Iris pigment epithelial cell (primary cell): ENCODE data around the gene IQSEC3.

Source experiments
- DNase-seq: peaks from one replicate; pipeline ENCODE4 v3.0.0-alpha.2; 2011; ENCODE audit warnings: low read depth

IQSEC3 gene

DNA sequence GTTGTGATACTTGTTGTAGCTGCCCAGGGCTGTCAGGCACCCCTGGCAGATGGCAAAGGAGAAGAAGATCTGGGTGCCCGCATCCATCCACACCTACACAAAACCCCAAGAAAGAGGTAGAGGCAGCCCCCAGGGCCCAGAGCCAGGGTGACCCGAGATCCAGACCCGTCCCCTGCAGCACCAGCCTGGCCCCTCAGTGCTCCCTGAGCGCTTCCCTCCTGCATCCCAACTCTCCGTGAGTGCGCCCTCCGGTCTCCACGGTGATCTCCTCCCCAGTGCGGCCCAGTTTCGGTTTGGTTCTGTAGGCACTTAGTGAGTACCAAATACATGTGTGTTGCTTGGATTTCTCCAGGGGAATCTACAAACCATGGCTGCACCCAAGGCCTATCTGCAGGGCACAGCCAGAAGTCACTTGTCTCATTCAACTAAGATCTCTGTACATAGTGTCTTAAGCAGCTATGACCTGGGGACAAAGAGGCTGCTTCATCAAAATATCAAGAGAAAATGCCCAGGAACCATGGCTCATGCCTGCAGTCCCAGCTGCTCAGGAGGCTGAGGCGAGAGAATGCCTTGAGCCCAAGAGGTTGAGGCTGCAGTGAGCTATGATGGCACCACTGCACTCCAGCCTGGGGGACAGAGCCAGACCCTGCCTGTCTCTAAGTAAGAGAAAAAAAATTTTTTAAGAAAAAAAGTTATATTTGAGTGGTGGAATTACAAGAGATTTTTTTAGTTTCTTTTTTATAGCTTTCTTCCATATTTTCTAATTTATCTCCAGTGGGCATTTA, 131.5 kb downstream of the IQSEC3 start:
- DNase-seq: no peak

- DNase-seq: no peak
Measured at GRCh38 chr12:198705-199104, 132.1 kb downstream of the IQSEC3 start.

DNA sequence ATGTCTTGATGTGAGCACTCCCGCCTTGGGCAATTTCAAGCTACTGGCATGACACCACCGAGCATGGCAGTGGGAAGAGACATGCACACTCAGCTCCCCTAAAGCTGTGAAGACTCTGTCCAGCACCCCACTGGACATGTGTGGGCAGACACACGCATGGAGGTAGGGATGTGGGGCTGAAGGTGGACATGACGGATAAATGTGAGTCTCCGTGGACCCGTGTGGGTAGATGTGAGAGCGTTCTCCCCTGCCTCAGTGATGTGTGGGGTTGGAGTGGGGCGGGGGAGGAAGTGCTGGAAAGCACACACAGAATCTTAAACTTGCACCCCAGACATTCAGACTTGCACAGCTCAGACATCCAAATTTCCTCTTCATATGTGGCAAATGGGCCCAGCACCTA, 134.8 kb downstream of the IQSEC3 start:
- no peak for DNase-seq

- DNase-seq: no peak
Measured at GRCh38 chr12:202081-202731, 135.6 kb downstream of the IQSEC3 start.

GRCh38 chr12:203074-203461, 136.5 kb downstream of the IQSEC3 start:
- DNase-seq: no peak

GRCh38 chr12:203462-204260, 137.1 kb downstream of the IQSEC3 start:
- DNase-seq: no peak

GRCh38 chr12:204261-204678, 137.7 kb downstream of the IQSEC3 start:
- DNase-seq: no peak

GRCh38 chr12:205026-205425, 138.5 kb downstream of the IQSEC3 start:
- no peak for DNase-seq

- no peak for DNase-seq
Measured at GRCh38 chr12:206746-207440, 140.3 kb downstream of the IQSEC3 start.

DNA sequence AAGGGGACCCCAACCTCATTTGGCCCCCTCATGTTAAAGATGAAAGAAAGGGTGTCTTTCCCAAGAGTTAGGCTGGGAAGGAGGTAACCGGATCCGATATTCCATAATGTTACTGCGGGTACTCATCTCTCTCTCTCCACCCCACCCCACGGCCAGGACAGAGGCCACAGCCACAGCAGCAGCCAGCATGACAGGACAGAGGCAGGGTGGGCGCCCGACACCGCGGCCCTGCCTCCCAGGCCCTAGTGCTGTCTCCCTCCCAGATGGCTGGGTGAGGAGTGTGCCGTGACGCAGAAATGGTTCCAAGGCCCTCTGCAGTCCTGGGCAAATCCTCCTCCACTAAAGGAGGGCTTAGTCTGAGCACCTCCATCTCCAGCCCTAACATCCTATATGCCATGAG, 141.2 kb downstream of the IQSEC3 start:
- DNase-seq: no peak

- no peak for DNase-seq
Measured at GRCh38 chr12:208813-209212, 142.2 kb downstream of the IQSEC3 start.

- DNase-seq: no peak
Measured at GRCh38 chr12:209246-209645, 142.7 kb downstream of the IQSEC3 start.

GRCh38 chr12:209851-210250, 143.3 kb downstream of the IQSEC3 start:
- DNase-seq: no peak

GRCh38 chr12:210277-211141, 143.9 kb downstream of the IQSEC3 start:
- DNase-seq: no peak

DNA sequence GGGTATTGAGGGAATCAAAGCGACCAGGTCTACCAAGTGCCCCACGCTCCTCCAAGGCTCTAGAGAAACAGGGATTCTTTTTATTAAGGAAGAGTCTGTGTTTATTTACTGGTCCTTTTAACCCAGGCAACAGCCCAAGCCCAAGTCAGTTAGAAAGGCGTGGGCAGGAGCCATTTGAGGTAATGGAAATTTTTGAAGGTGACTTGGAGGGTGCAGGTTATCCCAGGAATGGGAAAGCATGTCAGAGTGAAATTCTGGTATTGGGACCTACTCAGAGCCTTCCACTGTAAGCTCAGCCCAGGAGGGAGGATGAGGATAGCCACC, 144.5 kb downstream of the IQSEC3 start:
- no peak for DNase-seq

DNA sequence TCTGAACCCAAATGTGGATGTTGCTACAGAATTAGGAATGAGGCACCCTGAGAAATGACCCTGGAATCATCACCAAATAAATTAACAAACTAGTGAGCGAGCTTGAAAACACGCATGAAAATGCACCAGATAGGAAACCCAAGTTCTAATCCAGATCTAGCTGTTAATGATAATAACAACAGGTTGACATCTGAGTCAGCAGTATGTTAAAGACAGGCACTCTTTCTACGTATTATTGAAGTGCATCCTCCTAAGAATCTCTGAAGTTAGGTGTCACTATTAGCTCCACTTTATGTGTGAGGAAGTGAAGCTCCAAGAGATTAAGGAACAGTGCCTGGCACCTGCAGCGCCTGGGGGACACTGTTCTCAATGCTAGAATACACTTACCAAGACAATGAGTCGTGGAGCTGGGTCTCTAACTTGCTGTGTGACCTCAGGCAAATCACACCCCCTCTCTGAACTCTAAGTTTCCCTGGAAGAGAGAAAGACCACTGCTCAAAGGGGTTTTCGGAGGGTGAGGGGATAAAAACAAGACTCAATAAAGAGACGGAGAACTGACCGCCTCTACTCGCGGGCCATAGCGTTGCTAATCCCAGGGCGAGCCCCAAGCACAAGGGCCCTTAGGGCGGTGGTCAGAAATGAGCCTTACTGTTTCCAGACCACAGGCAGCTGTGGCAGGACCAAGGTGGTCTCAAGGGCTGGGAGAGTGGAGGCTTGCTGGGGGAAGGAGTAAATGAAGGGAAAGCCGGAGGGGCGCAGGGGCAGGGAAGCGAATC, 145.3 kb downstream of the IQSEC3 start:
- DNase-seq: no peak

DNA sequence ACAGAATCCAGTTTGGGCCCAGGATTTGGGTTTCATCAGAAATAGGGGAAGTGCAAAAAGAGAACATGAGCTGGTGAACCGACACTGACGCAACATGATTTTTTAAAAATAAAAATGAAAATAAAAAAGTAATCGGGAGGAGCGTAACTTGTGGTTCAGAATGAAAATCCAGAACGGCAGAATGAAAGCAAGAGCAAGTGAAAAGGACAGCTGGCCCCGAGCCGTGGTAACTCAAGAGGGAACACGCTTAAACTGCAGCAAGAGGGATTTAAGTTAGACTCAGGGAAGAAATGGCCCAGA, 145.8 kb downstream of the IQSEC3 start:
- no peak for DNase-seq

DNA sequence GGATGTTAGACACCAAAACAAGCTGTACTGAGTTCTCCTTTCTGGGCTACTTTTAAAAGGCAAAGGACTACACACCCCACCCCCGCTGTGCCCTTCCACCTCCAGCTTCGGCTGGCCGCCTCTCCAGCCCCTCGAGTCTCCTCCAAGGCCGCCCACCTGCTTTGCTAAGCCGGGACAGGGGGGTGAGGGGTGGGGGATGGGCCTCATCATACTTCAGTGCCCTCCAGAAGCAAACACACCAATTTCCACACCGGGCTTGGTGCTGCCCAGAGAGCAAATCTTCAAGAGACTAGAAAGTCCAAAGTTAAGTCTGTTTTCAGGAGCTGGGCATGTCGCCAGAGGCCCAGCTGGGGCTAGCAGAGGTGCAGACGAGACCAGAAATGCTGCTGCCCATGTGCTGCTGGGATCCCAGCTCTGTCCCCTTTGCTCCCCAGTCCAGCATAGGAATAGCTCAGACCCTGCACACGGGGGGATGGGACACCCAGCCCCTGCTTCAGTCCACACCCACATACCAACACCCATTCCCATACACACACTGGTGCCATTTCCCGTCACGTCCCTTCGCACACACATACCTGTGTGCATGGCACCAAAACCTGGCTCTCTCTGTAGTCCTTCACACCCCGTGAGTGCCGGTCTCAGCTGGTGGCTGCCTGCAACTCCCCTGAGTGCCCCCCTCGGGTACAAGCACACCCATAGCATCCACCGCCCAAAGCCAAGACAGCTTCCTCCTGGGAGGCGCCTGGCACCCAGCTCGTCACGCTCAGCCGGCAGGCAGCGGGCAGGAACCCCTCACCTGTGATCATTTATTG, 146.4 kb downstream of the IQSEC3 start:
- DNase-seq: no peak

- DNase-seq: no peak
Measured at GRCh38 chr12:213527-213932, 147.0 kb downstream of the IQSEC3 start.
